Fibroblast of peridontal ligament (primary cell): ENCODE data around the gene NAT8L.

ENCODE experiments used
- DNase-seq: peaks from one replicate; pipeline ENCODE4 v3.0.0-alpha.2; 2010; ENCODE audit errors: extremely low read depth

The NAT8L gene

GRCh38 chr4:2075987-2076907 lies 17.1 kb downstream of the NAT8L start:
- DNase-seq, result no peak

- no peak for DNase-seq
Observed at GRCh38 chr4:2076908-2077536, 17.9 kb downstream of the NAT8L start.

- DNase-seq, result no peak
Observed at GRCh38 chr4:2077537-2078460, 18.7 kb downstream of the NAT8L start.

- DNase-seq, result no peak
Observed at GRCh38 chr4:2078584-2078983, 19.5 kb downstream of the NAT8L start.

DNA sequence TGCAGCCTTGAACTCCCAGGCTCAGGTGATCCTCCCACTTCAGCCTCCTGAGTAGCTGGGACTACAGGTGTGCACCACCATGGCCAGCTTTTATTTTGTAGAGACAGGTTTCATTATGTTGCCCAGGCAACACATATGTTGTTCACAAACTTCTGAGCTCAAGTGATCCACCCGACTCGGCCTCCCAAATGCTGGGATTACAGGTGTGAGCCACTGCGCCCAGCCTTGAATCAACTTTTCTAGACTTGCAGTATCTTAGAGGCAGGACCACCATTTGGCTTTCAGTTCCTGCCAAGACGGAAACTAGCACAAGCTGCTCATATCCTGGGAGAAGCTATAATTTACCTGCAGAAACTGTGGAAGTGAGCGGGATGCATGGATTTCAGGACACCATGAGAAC lies 19.9 kb downstream of the NAT8L start:
- no peak for DNase-seq

DNA sequence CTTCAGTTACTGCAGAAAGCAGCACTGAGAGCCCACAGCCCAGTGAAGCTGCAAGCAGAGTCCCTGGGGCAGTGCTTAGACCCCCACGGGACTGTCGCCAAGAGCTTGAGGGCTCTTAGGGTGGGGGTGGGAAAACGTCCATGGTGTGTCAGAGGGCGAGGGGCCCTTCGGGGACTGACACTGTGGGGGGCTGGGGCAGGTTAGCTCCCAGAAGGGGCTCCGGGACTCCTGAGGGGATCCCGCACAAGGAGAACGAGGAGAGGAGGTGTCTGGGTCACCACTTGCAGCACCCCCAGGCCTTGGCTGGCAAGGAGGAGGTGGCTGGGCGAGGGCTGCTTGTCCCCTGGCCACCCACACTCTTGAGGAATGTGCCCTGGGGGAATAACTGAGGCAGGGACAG lies 20.8 kb downstream of the NAT8L start:
- DNase-seq, result no peak

DNA sequence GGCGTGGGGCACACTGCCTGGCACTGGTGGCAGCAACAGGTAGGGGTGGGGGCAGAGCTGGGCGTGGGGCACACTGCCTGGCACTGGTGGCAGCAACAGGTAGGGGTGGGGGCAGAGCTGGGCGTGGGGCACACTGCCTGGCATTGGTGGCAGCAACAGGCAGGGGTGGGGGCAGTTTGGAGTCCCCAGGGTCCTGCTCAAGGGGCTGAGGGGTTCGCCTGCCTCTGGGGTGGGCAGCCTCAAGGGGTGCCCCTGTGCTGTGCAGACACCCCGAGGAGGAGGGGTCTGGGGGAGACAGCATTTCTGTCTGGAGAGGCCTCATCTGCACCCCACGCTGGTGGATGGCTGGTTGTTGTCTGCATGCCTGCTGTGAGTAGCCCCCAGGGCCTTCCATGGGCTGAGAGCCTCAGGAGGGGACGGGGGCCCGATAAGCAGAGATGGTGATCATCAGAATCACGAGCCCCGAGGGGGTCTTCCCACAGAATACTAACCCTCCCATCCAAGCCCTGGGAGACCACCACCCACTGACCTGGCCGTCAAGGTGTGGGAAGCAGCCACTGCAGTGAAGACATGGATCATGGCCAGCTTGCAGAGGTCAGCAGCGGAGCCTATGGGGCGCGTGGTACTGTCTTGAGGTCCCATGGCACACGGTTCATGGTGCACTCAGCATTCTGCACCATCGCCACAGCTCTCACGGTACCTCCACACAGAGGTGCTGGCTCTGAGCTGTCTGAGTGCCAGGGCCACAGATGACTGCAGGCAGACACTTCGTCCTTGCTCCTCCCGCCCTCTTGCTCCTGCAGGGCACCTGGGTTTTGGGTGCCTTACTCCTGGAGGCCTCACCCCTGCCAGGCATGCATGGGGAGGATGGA lies 21.5 kb downstream of the NAT8L start:
- no peak for DNase-seq

DNA sequence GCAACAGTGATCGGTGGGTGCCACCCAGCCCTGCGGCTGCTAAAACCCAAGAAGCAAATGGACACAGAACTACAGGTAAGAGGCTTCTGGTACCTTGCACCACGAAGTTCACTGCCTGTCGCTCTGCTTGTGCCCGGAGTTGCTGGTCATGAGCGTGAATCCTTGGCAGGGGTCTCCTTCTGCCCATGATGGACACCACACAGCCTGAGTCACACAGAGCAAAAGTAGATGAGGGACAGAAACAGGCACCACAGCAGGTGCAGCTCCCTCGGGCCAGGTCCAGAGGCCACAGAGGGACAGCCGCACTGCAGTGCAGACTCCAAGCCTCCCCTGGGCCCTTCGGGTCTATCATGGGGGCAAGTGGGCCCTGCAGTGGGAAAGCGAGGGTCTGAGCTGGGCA lies 22.4 kb downstream of the NAT8L start:
- no peak for DNase-seq

GRCh38 chr4:2082118-2082517 lies 23.0 kb downstream of the NAT8L start:
- DNase-seq, result no peak

DNA sequence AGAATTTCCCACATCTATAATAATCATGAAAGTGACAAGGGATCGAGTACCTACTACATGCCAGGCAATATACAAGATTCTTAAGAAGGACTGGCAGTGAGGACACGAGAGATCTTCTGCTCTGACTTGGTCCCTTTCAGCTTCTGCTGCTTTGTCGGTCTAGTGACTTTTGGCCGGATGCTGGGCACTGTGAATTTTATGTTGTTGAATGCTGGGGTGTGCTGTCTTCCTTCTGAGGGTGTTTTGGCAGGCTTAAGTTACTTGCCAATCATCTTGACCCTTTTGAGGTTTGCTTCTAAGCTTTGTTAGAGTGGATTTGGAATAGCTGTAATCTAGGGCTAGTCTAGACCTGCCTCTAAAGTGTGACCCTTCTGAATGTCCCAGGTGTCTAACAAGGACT lies 23.5 kb downstream of the NAT8L start:
- DNase-seq, result no peak

DNA sequence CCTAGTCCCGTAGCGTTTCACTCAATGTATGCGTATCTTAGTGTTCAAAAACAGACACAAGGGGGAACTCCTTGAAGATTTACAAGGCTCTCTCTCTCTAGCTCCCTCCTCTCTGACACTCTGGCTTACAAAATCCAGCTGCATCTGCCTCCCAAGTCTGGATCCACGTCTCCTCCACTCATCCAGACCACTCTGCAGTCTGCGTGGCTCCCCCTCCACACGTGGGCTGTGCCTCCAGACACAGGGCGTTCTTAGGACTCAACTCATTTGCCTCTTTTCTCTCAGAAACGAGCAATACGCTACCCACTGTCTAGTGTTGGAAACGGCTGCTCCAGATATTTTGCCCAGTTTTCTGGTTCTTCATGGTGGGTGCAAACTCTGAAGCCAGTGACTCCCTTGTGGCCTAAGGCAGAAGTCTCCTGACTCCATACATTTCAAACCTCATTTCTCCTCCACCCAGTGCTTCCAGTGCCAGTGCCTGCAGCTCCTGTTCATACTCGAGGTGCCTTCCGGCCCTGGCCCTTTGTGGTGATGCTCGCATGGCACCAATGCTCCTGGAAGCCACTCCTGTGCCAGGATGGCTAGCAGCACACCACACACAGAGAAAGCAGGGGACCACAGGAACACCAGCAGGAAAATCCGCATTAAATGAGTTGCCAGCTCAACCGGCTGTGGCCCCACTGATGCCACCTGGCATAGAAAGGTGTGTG lies 24.1 kb downstream of the NAT8L start:
- no peak for DNase-seq

DNA sequence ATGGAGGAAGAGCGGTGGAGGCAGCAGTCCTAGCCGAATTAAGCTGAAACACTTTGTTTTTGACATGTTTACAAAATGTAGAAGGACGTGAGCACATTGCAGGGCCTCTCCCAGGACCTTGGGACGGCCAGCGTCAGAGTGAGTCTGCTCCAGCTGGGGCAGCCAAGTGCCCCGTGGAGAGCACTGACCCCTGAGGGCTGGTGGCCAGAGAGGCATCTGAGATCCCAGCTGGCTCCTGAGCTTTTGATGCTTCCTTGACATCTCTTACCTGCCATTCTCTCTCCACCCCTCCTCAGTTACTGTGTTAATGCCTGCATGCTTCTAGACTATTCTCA lies 24.7 kb downstream of the NAT8L start:
- DNase-seq, result no peak

DNA sequence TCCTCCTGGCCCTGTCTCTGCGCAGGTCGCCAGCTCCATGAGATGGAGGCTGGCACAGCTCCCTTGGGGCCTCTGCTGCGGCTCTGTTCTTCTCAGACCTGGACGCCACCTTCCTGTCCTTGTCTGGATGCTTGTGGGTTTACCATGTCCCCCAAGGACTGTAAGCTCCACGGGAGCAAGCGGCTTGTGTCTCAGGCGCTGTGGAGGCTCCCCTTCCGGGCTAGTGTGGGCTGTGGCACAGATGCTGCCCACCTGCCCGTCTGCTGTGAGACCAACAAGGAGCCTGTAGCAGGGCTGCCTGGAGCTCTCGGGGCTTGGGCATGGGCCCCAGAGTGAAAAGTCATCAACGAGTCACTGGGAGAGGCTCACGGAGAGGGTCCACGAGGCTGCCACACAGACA lies 25.2 kb downstream of the NAT8L start:
- DNase-seq, result no peak

- DNase-seq, result no peak
Observed at GRCh38 chr4:2085496-2085901, 26.4 kb downstream of the NAT8L start.

DNA sequence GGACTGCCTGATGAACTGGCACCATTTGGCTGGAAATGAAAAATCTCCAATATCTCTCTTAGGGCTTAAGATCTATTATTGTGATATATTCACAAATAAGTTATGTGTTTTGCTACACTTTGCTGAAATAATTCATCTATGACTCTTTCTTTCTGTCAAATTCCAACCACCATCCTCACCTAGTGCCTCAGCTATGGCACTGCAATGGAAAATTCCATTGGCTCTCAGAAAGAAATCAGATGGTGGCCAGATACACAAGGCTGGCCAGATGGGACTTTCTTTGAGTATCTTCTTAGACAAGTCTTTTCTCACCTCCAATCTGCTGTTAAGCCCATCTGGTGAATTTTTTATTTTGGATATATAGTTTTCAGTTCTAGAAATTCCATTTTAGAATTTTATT lies 28.0 kb downstream of the NAT8L start:
- no peak for DNase-seq

DNA sequence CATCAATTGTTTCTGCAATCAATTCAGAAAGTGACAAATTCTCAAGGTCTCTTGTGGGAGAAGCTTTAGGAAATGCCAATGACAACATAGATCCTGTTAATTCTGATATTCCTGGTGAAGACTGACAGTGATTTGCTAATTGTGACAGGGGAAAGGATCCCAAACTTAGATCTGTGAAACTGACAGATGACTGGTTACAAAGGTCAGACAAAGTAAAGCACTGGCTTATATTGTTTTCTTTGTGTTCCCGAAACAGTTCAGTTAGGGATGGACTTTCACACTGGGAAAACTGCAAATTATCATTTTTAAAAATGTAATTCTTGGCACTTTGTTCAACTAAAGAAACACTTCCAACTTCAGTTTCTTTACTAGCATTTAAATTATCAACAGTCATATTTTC lies 30.1 kb downstream of the NAT8L start:
- no peak for DNase-seq

DNA sequence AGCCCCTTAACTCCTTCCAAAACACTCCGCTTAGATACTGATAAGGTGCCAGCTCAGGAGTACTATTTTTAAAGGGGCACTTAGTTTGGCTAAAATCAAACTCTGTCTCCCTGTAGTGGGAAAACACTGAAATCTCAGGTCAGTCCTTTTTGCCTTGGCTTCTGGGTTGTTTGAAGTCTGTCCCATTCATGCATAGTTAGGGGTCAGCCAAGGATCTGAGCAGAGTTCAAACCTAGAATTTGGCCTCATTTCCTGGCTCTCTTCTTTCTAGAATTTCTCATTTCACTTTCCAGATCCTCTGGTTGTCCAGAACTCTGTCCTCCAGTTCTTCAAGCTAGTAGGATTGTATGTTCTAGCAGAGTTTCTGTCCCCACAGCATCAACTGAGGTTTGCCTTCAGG lies 31.5 kb downstream of the NAT8L start:
- no peak for DNase-seq

- DNase-seq, result no peak
Observed at GRCh38 chr4:2091990-2092668, 33.0 kb downstream of the NAT8L start.

DNA sequence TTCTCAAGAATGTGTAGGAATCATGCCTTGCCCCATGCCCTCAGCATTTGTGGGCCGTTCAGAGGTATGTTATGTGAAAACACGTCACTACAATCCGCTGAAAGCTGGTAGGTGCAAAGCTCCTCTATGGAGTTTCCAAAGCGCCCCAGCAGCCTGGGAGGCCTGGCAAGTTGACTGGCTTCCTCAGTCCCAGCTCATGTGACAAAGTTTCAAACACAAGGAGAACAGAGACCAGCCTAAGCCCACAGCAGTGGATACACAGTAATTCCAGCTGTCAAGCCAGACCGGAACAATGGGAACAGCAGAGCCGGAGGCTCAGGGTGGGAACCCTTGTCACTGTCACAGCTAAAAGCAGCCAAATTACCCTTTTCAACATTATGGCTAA lies 33.5 kb downstream of the NAT8L start:
- DNase-seq, result no peak

DNA sequence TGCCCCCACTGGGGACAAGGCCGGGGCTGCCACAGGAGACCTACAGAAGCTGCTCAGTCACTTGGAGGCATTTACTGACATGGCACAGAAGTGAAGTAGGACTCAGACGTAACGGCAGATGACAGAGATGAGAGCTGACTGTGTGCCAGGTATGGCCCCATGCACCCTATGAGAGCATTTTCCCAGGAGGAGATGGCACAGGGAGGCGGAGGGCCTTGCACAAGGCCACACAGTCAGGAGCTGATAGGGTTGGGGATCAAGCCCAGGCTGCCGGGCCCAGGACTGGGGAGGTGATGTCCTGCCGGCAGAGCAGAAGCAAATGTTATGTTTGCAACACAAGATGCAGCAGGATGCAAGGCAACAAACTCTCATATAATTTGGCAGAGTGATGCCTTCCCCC lies 34.1 kb downstream of the NAT8L start:
- DNase-seq, result no peak
